Neuronal stem cell (in vitro differentiated cells): ENCODE data around the gene HPS4.
A peak's percentile ranks its signal among the peaks of the same experiment; 100 is the strongest.

ENCODE experiments used
- DNase-seq: peaks from one replicate; pipeline ENCODE4 v3.0.0-alpha.2; 2013; ENCODE audit warnings: low spot score
- H2AFZ ChIP-seq: one replicate; pipeline ENCODE4 v1.6.1; 2013; ENCODE audit warnings: mild to moderate bottlenecking, low read length, inconsistent platforms
- H2AK5ac ChIP-seq: 2 replicates; pipeline ENCODE4 v1.6.1; 2013; ENCODE audit warnings: low read depth, mild to moderate bottlenecking, inconsistent platforms, low read length, moderate library complexity, mixed read lengths
- H2BK120ac ChIP-seq: 2 replicates; pipeline ENCODE4 v1.6.1; 2013; ENCODE audit warnings: low read depth, mild to moderate bottlenecking, inconsistent platforms, low read length, moderate library complexity, mixed read lengths
- H2BK12ac ChIP-seq: one replicate; pipeline ENCODE4 v1.6.1; 2013; ENCODE audit warnings: low read length, inconsistent platforms
- H2BK15ac ChIP-seq: 2 replicates; pipeline ENCODE4 v1.6.1; 2013; ENCODE audit warnings: mild to moderate bottlenecking, low read length, inconsistent platforms, mixed read lengths
- H2BK5ac ChIP-seq: one replicate; pipeline ENCODE4 v1.6.1; 2013; ENCODE audit warnings: inconsistent platforms, mild to moderate bottlenecking, low read length, moderate library complexity
- H3K14ac ChIP-seq: one replicate; pipeline ENCODE4 v1.6.1; 2013; ENCODE audit warnings: low read length, inconsistent platforms
- H3K18ac ChIP-seq: 2 replicates; pipeline ENCODE4 v1.6.1; 2013; ENCODE audit warnings: low read length, inconsistent platforms
- H3K23ac ChIP-seq: 2 replicates; pipeline ENCODE4 v1.6.1; 2013; ENCODE audit warnings: low read depth, mild to moderate bottlenecking, mixed read lengths, low read length, inconsistent platforms; ENCODE audit not compliant: poor library complexity
- H3K27ac ChIP-seq: replicated peaks from 3 replicates; pipeline ENCODE4 v1.5.1; 2013; ENCODE audit warnings: low read length, inconsistent platforms
- H3K27me3 ChIP-seq, 3 experiments: 2 replicates each; pipeline ENCODE4 v1.6.1; 2013; ENCODE audit warnings: low read length in 3 of 3, mild to moderate bottlenecking in 2 of 3, inconsistent platforms in 1 of 3, low read depth in 1 of 3, mixed read lengths in 1 of 3, moderate library complexity in 1 of 3; ENCODE audit not compliant: control insufficient read depth in 3 of 3, insufficient read depth in 3 of 3
- H3K36me3 ChIP-seq, 2 donors: replicated peaks in 1 of 2; 2 replicates each; pipeline ENCODE4 v1.6.1; 2013; ENCODE audit warnings: low read length in 2 of 2; ENCODE audit not compliant: control insufficient read depth in 2 of 2, insufficient read depth in 2 of 2
- H3K4ac ChIP-seq: 2 replicates; pipeline ENCODE4 v1.6.1; 2013; ENCODE audit warnings: inconsistent platforms, mild to moderate bottlenecking, low read length, moderate library complexity
- H3K4me1 ChIP-seq, 2 donors: 1 replicate in 1 of 2; 2 replicates in 1 of 2; pipeline ENCODE4 v1.6.1; 2013; ENCODE audit warnings: low read length in 2 of 2, low read depth in 1 of 2; ENCODE audit not compliant: control insufficient read depth in 2 of 2, insufficient read depth in 1 of 2
- H3K4me2 ChIP-seq: one replicate; pipeline ENCODE4 v1.6.1; 2013; ENCODE audit warnings: mild to moderate bottlenecking, low read length, inconsistent platforms; ENCODE audit not compliant: insufficient read depth, poor library complexity, severe bottlenecking
- H3K4me3 ChIP-seq, 2 donors: 2 replicates each; pipeline ENCODE4 v1.5.1; 2013; ENCODE audit warnings: low read length in 2 of 2, mild to moderate bottlenecking in 2 of 2, inconsistent platforms in 1 of 2, moderate library complexity in 1 of 2
- H3K79me1 ChIP-seq: one replicate; pipeline ENCODE4 v1.6.1; 2013; ENCODE audit warnings: low read depth, mild to moderate bottlenecking, inconsistent platforms, low read length, moderate library complexity
- H3K9ac ChIP-seq: one replicate; pipeline ENCODE4 v1.6.1; 2013; ENCODE audit warnings: mild to moderate bottlenecking, low read depth, low read length, inconsistent platforms; ENCODE audit not compliant: poor library complexity
- H3K9me3 ChIP-seq, 2 donors: replicated peaks in 1 of 2; 2 replicates each; pipeline versions ENCODE3 to v1.6.1; 2013; ENCODE audit warnings: low read length in 2 of 2, mild to moderate bottlenecking in 2 of 2, inconsistent platforms in 1 of 2, low read depth in 1 of 2, mixed read lengths in 1 of 2, moderate library complexity in 1 of 2; ENCODE audit not compliant: control insufficient read depth in 2 of 2, insufficient read depth in 1 of 2
- H4K8ac ChIP-seq: one replicate; pipeline ENCODE4 v1.6.1; 2013; ENCODE audit warnings: low read depth, mild to moderate bottlenecking, inconsistent platforms, low read length, moderate library complexity
- H4K91ac ChIP-seq: one replicate; pipeline ENCODE4 v1.6.1; 2013; ENCODE audit warnings: low read length, low read depth, mild to moderate bottlenecking, inconsistent platforms; ENCODE audit not compliant: poor library complexity
- WGBS, 2 donors: extraction: QIAGEN DNeasy Blood & Tissue Kit; methylation state at CpG; one replicate each; pipeline ENCODE4 v1.1.7; 2013; ENCODE audit warnings: missing lambda C conversion rate in 2 of 2, mixed read lengths in 1 of 2; ENCODE audit not compliant: insufficient read length in 2 of 2, insufficient replicate concordance in 1 of 2; ENCODE audit errors: extremely low coverage in 2 of 2; 5-methylcytosine and 5-hydroxymethylcytosine counted together

HPS4 gene

DNA sequence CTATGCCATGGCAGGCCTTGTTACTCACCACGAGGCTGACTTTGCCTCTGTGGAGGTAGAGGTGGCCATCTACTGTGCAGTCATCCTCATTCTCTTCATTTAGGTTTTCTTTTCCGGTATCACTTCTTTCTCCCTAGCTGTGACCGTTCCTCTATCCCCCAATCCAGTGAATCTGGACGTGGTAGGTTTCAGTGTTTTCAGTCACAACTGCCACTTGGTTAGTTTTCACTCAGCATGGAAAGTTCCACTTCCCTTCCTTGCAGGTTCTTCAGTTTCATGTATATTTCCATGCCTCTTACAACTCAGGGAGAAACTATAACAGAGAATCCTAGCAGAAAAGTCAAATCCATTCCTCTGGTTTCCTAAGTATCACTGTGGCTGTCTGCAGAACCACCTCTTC lies 1.9 kb downstream of the HPS4 start:
- H3K23ac ChIP-seq = no peak overlapping the region
- no CpG with 5 or more reads among the region's 4 CpGs for WGBS, 2 donors

DNA sequence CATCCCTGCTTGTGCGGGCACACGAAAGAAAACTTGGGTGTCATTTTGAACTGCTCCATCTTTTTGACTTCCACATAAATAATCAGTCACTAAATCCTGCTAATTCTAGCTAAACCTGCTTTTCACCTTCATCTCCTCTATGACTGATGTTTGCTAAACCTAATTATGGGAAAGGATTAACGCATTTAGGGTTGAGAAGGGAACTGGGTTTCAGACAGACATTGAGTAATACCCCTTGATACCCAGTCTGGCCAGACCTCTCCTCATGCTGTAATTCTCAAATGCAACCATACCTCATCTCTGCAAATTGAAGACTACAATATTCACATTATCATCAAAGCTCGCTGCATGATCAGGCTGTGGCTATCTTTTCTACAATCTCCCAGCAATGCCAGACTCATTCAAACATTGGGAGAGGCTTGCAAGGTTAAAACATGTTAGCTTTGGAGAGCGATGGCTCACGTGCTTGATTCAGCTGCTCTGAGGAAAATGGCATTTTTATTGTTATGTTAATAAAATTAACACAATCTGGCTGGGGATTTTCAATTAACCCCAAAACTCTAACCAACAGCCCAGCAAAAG lies 2.4 kb downstream of the HPS4 start:
- peaks cover 9 to 14% of the 10 kb centered on the region in 2 donors for H3K4me1 ChIP-seq
- no peak overlapping the region for H2BK5ac ChIP-seq
- no CpG with 5 or more reads among the region's 6 CpGs for WGBS, 2 donors
- H3K4me3 ChIP-seq = no peak overlapping the region
- H4K91ac ChIP-seq = no peak overlapping the region
- H2BK120ac ChIP-seq = no peak overlapping the region
- no peak overlapping the region for H2AFZ ChIP-seq
- no peak overlapping the region for H3K14ac ChIP-seq
- H3K79me1 ChIP-seq = peaks cover 5% of the 10 kb centered on the region
- H3K4me2 ChIP-seq = no peak overlapping the region
- H3K18ac ChIP-seq = no peak overlapping the region
- H3K36me3 ChIP-seq = peaks cover 10 to 59% of the 10 kb centered on the region in 2 donors
- H3K4ac ChIP-seq = no peak overlapping the region
- H3K9ac ChIP-seq = no peak overlapping the region
- no peak overlapping the region for H3K23ac ChIP-seq
- DNase-seq = no peak
- no peaks in the 10 kb centered on the region for H3K27me3 ChIP-seq
- H3K27ac ChIP-seq = no peak overlapping the region
- H2AK5ac ChIP-seq = no peak overlapping the region
- no peak overlapping the region for H2BK12ac ChIP-seq
- H3K9me3 ChIP-seq = no peaks in the 10 kb centered on the region
- H4K8ac ChIP-seq = no peak overlapping the region
- H2BK15ac ChIP-seq = no peak overlapping the region

More for the DNA sequence above, 1.9 kb downstream of the HPS4 start:
- Histone ChIP-seq H3K79me1 (peaks cover 5% of the 10 kb centered on the region), H3K27ac (no peak overlapping the region), H3K36me3 (peaks cover 9 to 59% of the 10 kb centered on the region in 2 donors), H2BK15ac (no peak overlapping the region), H3K4ac (no peak overlapping the region), H3K9me3 (no peaks in the 10 kb centered on the region), H4K8ac (no peak overlapping the region), H2AFZ (no peak overlapping the region), H2BK120ac (no peak overlapping the region), H3K4me3 (no peak overlapping the region), H2BK12ac (no peak overlapping the region), H2AK5ac (no peak overlapping the region), H3K14ac (no peak overlapping the region), H3K18ac (no peak overlapping the region), H4K91ac (no peak overlapping the region), H3K4me1 (peaks cover 9 to 14% of the 10 kb centered on the region in 2 donors), H2BK5ac (no peak overlapping the region), H3K4me2 (no peak overlapping the region), H3K27me3 (no peaks in the 10 kb centered on the region), H3K9ac (no peak overlapping the region)
- no peak for DNase-seq

DNA sequence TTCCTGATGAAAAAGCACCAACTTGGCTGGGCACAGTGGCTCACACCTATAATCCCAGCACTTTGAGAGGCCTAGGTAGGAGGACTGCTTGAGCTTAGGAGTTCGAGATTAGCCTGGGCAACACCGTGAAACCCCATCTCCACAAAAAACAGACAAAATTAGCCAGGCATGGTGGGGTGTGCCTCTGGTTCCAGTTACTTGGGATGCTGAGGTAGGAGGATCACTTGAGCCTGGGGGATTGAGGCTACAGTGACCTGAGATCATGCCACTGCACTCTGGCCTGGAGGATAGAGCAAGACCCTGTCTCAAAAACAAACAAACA lies 3.0 kb downstream of the HPS4 start:
- Histone ChIP-seq H3K14ac (no peak overlapping the region), H2BK12ac (no peak overlapping the region), H2BK5ac (no peak overlapping the region), H2AK5ac (no peak overlapping the region), H2BK15ac (no peak overlapping the region), H3K27me3 (no peaks in the 10 kb centered on the region), H3K18ac (no peak overlapping the region), H2AFZ (no peak overlapping the region), H3K23ac (peak overlapping the region; percentile 26), H2BK120ac (no peak overlapping the region), H3K4me2 (no peak overlapping the region), H3K4me3 (no peak overlapping the region), H3K9ac (no peak overlapping the region), H3K36me3 (peaks cover 10 to 59% of the 10 kb centered on the region in 2 donors), H4K91ac (no peak overlapping the region), H3K4ac (no peak overlapping the region), H3K9me3 (no peaks in the 10 kb centered on the region), H3K79me1 (peaks cover 5% of the 10 kb centered on the region), H3K27ac (no peak overlapping the region), H3K4me1 (peaks cover 9 to 14% of the 10 kb centered on the region in 2 donors), H4K8ac (no peak overlapping the region)
- no CpG with 5 or more reads among the region's 2 CpGs for WGBS, 2 donors
- no peak for DNase-seq

DNA sequence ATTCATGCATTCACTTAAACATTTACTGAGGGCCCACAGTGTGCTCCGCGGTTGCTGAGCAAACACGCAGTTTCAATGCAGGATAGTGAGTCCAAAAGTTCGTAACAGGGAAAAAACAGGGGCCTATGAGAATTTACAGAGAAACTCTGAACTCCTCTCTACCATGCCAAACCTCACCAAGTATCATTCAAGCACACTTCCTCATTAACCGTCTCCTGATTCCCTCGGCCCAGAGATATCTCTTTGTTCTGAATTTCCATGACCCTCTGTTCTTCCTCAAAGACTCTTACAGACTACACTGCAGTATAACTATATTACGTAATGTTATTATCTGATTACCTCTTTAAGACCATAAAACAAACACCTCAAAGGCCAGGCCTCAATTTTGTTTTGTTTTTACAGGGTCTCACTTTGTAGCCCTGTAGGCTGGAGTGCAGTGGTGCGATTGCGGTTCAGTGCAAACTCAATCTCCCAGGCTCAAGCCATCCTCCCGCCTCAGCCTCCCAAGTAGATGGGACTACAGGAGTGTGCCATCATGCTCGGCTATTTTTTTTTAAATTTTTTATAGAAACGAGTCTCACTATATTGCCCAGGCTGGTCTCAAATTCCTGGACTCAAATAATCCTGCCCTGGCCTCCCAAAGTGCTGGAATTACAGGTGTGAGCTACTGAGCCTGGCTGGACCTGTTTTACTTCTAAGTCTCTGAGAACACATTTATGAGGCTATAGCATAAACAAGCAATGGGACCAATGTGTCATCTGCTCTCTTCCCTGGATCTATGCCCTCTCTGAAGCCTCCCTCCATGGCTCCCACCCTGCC lies 3.6 kb downstream of the HPS4 start:
- no peak overlapping the region for H3K14ac ChIP-seq

More for the DNA sequence above, 3.6 kb downstream of the HPS4 start:
- Histone ChIP-seq H2BK15ac (no peak overlapping the region), H3K27ac (no peak overlapping the region), H3K9me3 (no peaks in the 10 kb centered on the region), H3K27me3 (no peaks in the 10 kb centered on the region), H2BK5ac (no peak overlapping the region), H3K4me3 (no peak overlapping the region), H3K9ac (no peak overlapping the region), H2BK12ac (no peak overlapping the region), H3K4ac (no peak overlapping the region), H3K23ac (peak overlapping the region; percentile 26), H3K79me1 (peaks cover 5% of the 10 kb centered on the region), H2AFZ (no peak overlapping the region), H2AK5ac (no peak overlapping the region), H4K8ac (no peak overlapping the region), H3K18ac (no peak overlapping the region), H3K4me2 (no peak overlapping the region), H3K36me3 (peaks cover 11 to 62% of the 10 kb centered on the region in 2 donors), H2BK120ac (no peak overlapping the region), H4K91ac (no peak overlapping the region), H3K4me1 (peaks cover 9 to 14% of the 10 kb centered on the region in 2 donors)
- no CpG with 5 or more reads among the region's 12 CpGs for WGBS, 2 donors
- no peak for DNase-seq
